Fibroblast of skin of scalp (primary cell): Measurements from ENCODE around the gene DISC1. TPM values are rescaled to one million over a fixed set of nuclear protein-coding genes. Genes with fewer than 3 reads are reported as not detected.
"Not testable (repeated sequence)": the region's sequence is repeated elsewhere in the genome, so short reads cannot be mapped to it uniquely, and the experiment has no call there.

Experiments used
- DNase-seq: peaks from one replicate; pipeline ENCODE4 v3.0.0-alpha.2; 2013
- polyA plus RNA-seq, 2 experiments: library from polyadenylated mRNA; unstranded; fragments of 120-200 nt; gene quantifications; one replicate each; pipeline ENCODE4 v1.2.1, GENCODE V29; 2013; ENCODE audit not compliant: insufficient read length in 2 of 2

DISC1 gene
- 1.1 TPM for polyA plus RNA-seq (2013, experiment 1 of 2; ENCODE audit: insufficient read length)
- 1.6 TPM for polyA plus RNA-seq (2013, experiment 2 of 2; ENCODE audit: insufficient read length)

GRCh38 chr1:231626535-231626950 lies at the start of gene DISC1:
Gene DISC1 (plus strand): TSS chr1:231626790. CDS start chr1:231626868, 78 bp downstream.
- peak; percentile 85 for DNase-seq

GRCh38 chr1:231576804-231577718 lies 49.5 kb upstream of the DISC1 start:
- no peak for DNase-seq

- no peak for DNase-seq
These were observed 45.7 kb upstream of the DISC1 start for GRCh38 chr1:231580874-231581273.

GRCh38 chr1:231581859-231582258 lies 44.7 kb upstream of the DISC1 start:
- DNase-seq = no peak

- no peak for DNase-seq
These were observed 43.2 kb upstream of the DISC1 start for GRCh38 chr1:231583376-231583775.

GRCh38 chr1:231584117-231584516 lies 42.5 kb upstream of the DISC1 start:
- peak; percentile 75 for DNase-seq

GRCh38 chr1:231584921-231585320 lies 41.7 kb upstream of the DISC1 start:
- DNase-seq = no peak

- DNase-seq = peak; percentile 61
These were observed 36.0 kb upstream of the DISC1 start for GRCh38 chr1:231590453-231591198.

- DNase-seq = no peak
These were observed 35.1 kb upstream of the DISC1 start for GRCh38 chr1:231591466-231591865.

GRCh38 chr1:231592809-231593208 lies 33.8 kb upstream of the DISC1 start:
- no peak for DNase-seq

- DNase-seq = not testable (repeated sequence)
These were observed 33.3 kb upstream of the DISC1 start for GRCh38 chr1:231593264-231593663.

- DNase-seq = no peak
These were observed 32.5 kb upstream of the DISC1 start for GRCh38 chr1:231594123-231594522.

- no peak for DNase-seq
These were observed 31.8 kb upstream of the DISC1 start for GRCh38 chr1:231594749-231595148.

- DNase-seq = peak; percentile 22
These were observed 30.2 kb upstream of the DISC1 start for GRCh38 chr1:231596337-231596791.

- peak; percentile 9 for DNase-seq
These were observed 28.6 kb upstream of the DISC1 start for GRCh38 chr1:231597971-231598370.

GRCh38 chr1:231600458-231600976 lies 26.1 kb upstream of the DISC1 start:
- peak; percentile 60 for DNase-seq

- no peak for DNase-seq
These were observed 24.5 kb upstream of the DISC1 start for GRCh38 chr1:231601824-231602672.

GRCh38 chr1:231602673-231602984 lies 24.0 kb upstream of the DISC1 start:
- no peak for DNase-seq

GRCh38 chr1:231603598-231604275 lies 22.9 kb upstream of the DISC1 start:
- peak; percentile 54 for DNase-seq

- DNase-seq = no peak
These were observed 22.3 kb upstream of the DISC1 start for GRCh38 chr1:231604276-231604621.
